K562 (cell line): ENCODE data around the gene UNC119B. TPM values are rescaled to one million over a fixed set of nuclear protein-coding genes. Genes with fewer than 3 reads are reported as not detected.

Source experiments
- CCNT2 ChIP-seq: IDR thresholded peaks from 2 replicates; pipeline ENCODE4 v1.6.1; 2011; ENCODE audit warnings: borderline replicate concordance, low read depth, mild to moderate bottlenecking, moderate library complexity, mixed read lengths, low read length; ENCODE audit not compliant: insufficient read length; ENCODE audit errors: extremely low read depth
- CTBP1 ChIP-seq: fragments of 450-650 bp; IDR thresholded peaks from 2 replicates; pipeline ENCODE4 v1.6.1; 2016; ENCODE audit warnings: borderline replicate concordance
- HNRNPL ChIP-seq: fragments of 200-400 bp; formaldehyde crosslinking; IDR thresholded peaks from 2 replicates; pipeline ENCODE4 v1.6.1; 2017; ENCODE audit warnings: low read depth, mild to moderate bottlenecking, low read length
- MAZ ChIP-seq, 2 experiments: fragments of 450-650 bp in 1 of 2; sonication (generic) in 1 of 2; formaldehyde crosslinking; IDR thresholded peaks in 1 of 2; conservative IDR thresholded peaks in 1 of 2; 2 replicates each; pipeline versions ENCODE4 v1.4.0 to v1.5.0; 2020; ENCODE audit warnings: mild to moderate bottlenecking in 1 of 2, missing genetic modification reagents in 1 of 2
- NCOA1 ChIP-seq: fragments of 450-650 bp; IDR thresholded peaks from 2 replicates; pipeline ENCODE4 v1.6.1; 2016; ENCODE audit warnings: low read depth
- NCOA2 ChIP-seq, 2 experiments: fragments of 450-650 bp; IDR thresholded peaks; 2 replicates each; pipeline ENCODE4 v1.6.1; 2018; ENCODE audit warnings: mild to moderate bottlenecking in 2 of 2, moderate library complexity in 1 of 2; ENCODE audit not compliant: partially characterized antibody in 2 of 2
- NCOA6 ChIP-seq: fragments of 450-650 bp; IDR thresholded peaks from 2 replicates; pipeline ENCODE4 v1.6.1; 2017; ENCODE audit warnings: mild to moderate bottlenecking
- NONO ChIP-seq, 2 experiments: fragments of 200-400 bp in 1 of 2; fragments of 450-650 bp in 1 of 2; formaldehyde crosslinking in 1 of 2; IDR thresholded peaks; 2 replicates each; pipeline ENCODE4 v1.6.1; 2017; ENCODE audit warnings: low read depth in 2 of 2, mild to moderate bottlenecking in 2 of 2, moderate library complexity in 2 of 2, low read length in 1 of 2
- NR2C2 ChIP-seq, 2 experiments: fragments of 200-800 bp in 1 of 2; sonication (Bioruptor generic) in 1 of 2; sonication (generic) in 1 of 2; formaldehyde crosslinking in 1 of 2; IDR thresholded peaks; 2 replicates each; pipeline versions ENCODE4 v1.6.1 to v1.8.0; 2016 to 2022; ENCODE audit warnings: mild to moderate bottlenecking in 1 of 2, missing compliant biosample characterization in 1 of 2, missing genetic modification characterization in 1 of 2, missing genetic modification reagents in 1 of 2
- PKNOX1 ChIP-seq: fragments of 450-650 bp; IDR thresholded peaks from 2 replicates; pipeline ENCODE4 v1.6.1; 2016
- POLR2A ChIP-seq: fragments of 450-650 bp; conservative IDR thresholded peaks from 2 replicates; pipeline ENCODE4 v1.6.1; 2016
- POLR2H ChIP-seq: IDR thresholded peaks from 2 replicates; pipeline ENCODE4 v1.6.1; 2016; ENCODE audit warnings: missing genetic modification characterization, low read depth, mild to moderate bottlenecking, control low read depth, missing compliant biosample characterization, moderate library complexity
- RBFOX2 ChIP-seq: fragments of 200-400 bp; formaldehyde crosslinking; IDR thresholded peaks from 2 replicates; pipeline ENCODE4 v1.6.1; 2017; ENCODE audit warnings: low read depth, mild to moderate bottlenecking, low read length, moderate library complexity
- SIN3A ChIP-seq, 2 experiments: fragments of 150-350 bp in 1 of 2; IDR thresholded peaks; 2 replicates each; pipeline ENCODE4 v1.6.1; 2011 to 2016; ENCODE audit warnings: borderline replicate concordance in 2 of 2, low read depth in 2 of 2, low read length in 2 of 2, mild to moderate bottlenecking in 2 of 2, moderate library complexity in 2 of 2; ENCODE audit not compliant: control insufficient read depth in 1 of 2
- SUPT5H ChIP-seq: fragments of 450-650 bp; IDR thresholded peaks from 2 replicates; pipeline ENCODE4 v1.6.1; 2016
- TBP ChIP-seq: optimal IDR thresholded peaks from 2 replicates; pipeline ENCODE3; 2011; ENCODE audit warnings: low read depth, low read length, improper control_type of control experiment
- TFE3 ChIP-seq: fragments of 450-650 bp; formaldehyde crosslinking; IDR thresholded peaks from 2 replicates; pipeline ENCODE4 v1.4.0; 2020; ENCODE audit warnings: mild to moderate bottlenecking, mixed read lengths
- VEZF1 ChIP-seq: fragments of 200-800 bp; sonication (Bioruptor generic); IDR thresholded peaks from 2 replicates; pipeline ENCODE4 v1.6.1; 2017; ENCODE audit warnings: missing genetic modification characterization, missing compliant biosample characterization
- ZFX ChIP-seq: sonication (generic); formaldehyde crosslinking; IDR thresholded peaks from 2 replicates; pipeline ENCODE4 v1.8.0; 2022; ENCODE audit warnings: mild to moderate bottlenecking, missing genetic modification reagents, moderate library complexity
- ZNF311 ChIP-seq: fragments of 250-450 bp; sonication (Bioruptor Pico); IDR thresholded peaks from 2 replicates; pipeline ENCODE4 v1.4.0; 2020; ENCODE audit warnings: mild to moderate bottlenecking, moderate library complexity
- polyA plus RNA-seq, 8 experiments: library from polyadenylated mRNA; depleted of rRNA in 4 of 8; stranded (reverse) in 5 of 8; unstranded in 3 of 8; fragments of >200 nt; fragmentation: Nextera tagmentation in 2 of 8; fragmentation: Illumina TruSeq in 1 of 8; extraction: Ambion mirVana in 2 of 8; extraction: Trizol in 1 of 8; gene quantifications; 2 replicates each; pipeline versions ENCODE4 v1.2.1 to v1.2.3, GENCODE V29; 2011 to 2014; ENCODE audit warnings: inconsistent platforms in 1 of 8, missing spikeins in 1 of 8
- total RNA-seq, 7 experiments: library from RNA; depleted of rRNA in 6 of 7; stranded (reverse); fragments of >200 nt in 6 of 7; fragmentation: Illumina TruSeq in 2 of 7; extraction: Trizol in 2 of 7; gene quantifications; 2 replicates each; pipeline versions ENCODE4 v1.2.1 to v1.2.3, GENCODE V29; 2011 to 2021; ENCODE audit warnings: low replicate concordance in 1 of 7
- TF ChIP-seq, protein P1 (sequence below), 2 experiments: fragments of 450-650 bp; conservative IDR thresholded peaks; 2 replicates each; pipeline ENCODE4 v1.6.1; 2017; ENCODE audit warnings: mild to moderate bottlenecking in 2 of 2, moderate library complexity in 2 of 2

The UNC119B gene
- total and polyA plus RNA-seq, 9 of the 15 experiments (the other 6 are each of a cell fraction or from before 2014, with no cell fraction given): 4.0 to 34.5 (median 15.1) TPM

DNA sequence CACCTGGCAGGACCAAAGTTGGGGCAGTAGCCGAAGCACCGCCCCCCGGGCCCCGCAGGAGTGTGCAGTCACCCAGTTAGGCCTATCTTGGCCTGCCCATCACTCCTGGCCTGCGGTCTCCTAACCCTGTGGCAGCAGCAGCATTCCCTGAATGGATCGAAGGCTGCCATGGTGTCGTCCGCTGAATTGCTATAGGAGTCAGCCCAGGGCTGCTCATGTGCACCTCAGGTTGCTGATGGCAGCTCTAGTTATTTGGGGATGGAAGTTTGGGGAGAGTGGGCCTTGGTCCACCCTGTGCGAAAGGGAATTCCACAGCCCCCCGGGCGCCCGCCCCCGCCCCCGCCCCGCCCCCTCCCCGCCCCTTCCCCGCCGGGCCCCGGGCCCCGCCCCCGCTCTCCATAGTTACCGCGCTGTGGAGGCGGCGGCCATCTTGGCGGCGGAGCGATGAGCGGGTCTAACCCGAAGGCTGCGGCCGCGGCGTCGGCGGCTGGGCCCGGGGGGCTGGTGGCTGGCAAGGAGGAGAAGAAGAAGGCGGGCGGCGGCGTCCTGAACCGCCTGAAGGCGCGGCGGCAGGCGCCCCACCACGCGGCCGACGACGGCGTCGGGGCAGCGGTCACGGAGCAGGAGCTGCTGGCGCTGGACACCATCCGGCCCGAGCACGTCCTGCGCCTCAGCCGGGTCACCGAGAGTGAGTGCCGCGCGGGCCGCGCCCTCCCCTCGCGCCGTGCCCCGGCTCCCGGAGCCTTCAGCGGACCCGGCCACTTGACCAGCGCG, at the start of gene UNC119B (continued):
- TF ChIP-seq SIN3A (IDR thresholded peaks at IDR 0.05; ENCODE audit: borderline replicate concordance in 2 of 2, control insufficient read depth in 1 of 2, low read depth in 2 of 2, low read length in 2 of 2) (0 out of 4 replicates have a peak, but pooled peaks of 1 of the 2 experiments have one; percentile 75), POLR2A (peak; percentile 67), CTBP1 (peak; percentile 44; the same call in 1 of the 2 replicates), SUPT5H (peak; percentile 58; the same call in 1 of the 2 replicates), NCOA2 (IDR thresholded peaks at IDR 0.05; ENCODE audit: partially characterized antibody in 2 of 2) (no peak), ZFX (CRISPR knock-in tag) (peak; percentile 77), TBP (peak; percentile 56), POLR2H (tag) (no peak), VEZF1 (CRISPR knock-in tag) (peak; percentile 90), NCOA1 (no peak), TFE3 (CRISPR knock-in tag) (no peak), NR2C2 (CRISPR knock-in tag; IDR thresholded peaks at IDR 0.05) (no peak), NR2C2 (tag; IDR thresholded peaks at IDR 0.05) (peak; percentile 30; the same call in 1 of the 2 replicates), ZNF311 (CRISPR knock-in tag) (no peak), NCOA6 (peak; percentile 73), NONO (IDR thresholded peaks at IDR 0.05; ENCODE audit: low read depth in 2 of 2, low read length in 1 of 2) (peak in 1 of 2 experiments; percentile 61; a peak in 2 of 4 replicates), HNRNPL (no peak), RBFOX2 (peak; percentile 81), MAZ (CRISPR knock-in tag; conservative IDR thresholded peaks at IDR 0.05 in 1 of 2, IDR thresholded peaks at IDR 0.05 in 1 of 2) (peak; percentile 20 to 58; a peak in 2 of 4 replicates), CCNT2 (peak; percentile 30), PKNOX1 (peak; percentile 78)
- TF ChIP-seq, protein P1, sequence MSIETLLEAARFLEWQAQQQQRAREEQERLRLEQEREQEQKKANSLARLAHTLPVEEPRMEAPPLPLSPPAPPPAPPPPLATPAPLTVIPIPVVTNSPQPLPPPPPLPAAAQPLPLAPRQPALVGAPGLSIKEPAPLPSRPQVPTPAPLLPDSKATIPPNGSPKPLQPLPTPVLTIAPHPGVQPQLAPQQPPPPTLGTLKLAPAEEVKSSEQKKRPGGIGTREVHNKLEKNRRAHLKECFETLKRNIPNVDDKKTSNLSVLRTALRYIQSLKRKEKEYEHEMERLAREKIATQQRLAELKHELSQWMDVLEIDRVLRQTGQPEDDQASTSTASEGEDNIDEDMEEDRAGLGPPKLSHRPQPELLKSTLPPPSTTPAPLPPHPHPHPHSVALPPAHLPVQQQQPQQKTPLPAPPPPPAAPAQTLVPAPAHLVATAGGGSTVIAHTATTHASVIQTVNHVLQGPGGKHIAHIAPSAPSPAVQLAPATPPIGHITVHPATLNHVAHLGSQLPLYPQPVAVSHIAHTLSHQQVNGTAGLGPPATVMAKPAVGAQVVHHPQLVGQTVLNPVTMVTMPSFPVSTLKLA (conservative IDR thresholded peaks at IDR 0.05): peak in 1 of 2 experiments; percentile 63; a peak in 2 of 4 replicates
